22Rv1 (cell line): ENCODE data around the gene MYO15B.

Experiments used
- H3K27ac ChIP-seq: fragments of 450-650 bp; 2 replicates; pipeline ENCODE4 v1.5.1; 2017
- CTCF ChIP-seq: fragments of 450-650 bp; IDR thresholded peaks from 2 replicates; pipeline ENCODE4 v1.5.1; 2017; ENCODE audit warnings: mild to moderate bottlenecking
- ZFX ChIP-seq: fragments of 450-650 bp; IDR thresholded peaks from 2 replicates; pipeline ENCODE4 v1.6.1; 2017; ENCODE audit warnings: antibody characterized with exemption, borderline replicate concordance

Gene MYO15B

GRCh38 chr17:75546181-75546580 lies 41.4 kb upstream of the MYO15B start:
- no peak overlapping the region for H3K27ac ChIP-seq
- TF ChIP-seq CTCF (no peak), ZFX (no peak)

- TF ChIP-seq ZFX (no peak), CTCF (no peak)
- peak overlapping the region; percentile 100 for H3K27ac ChIP-seq
These were observed 40.5 kb upstream of the MYO15B start for GRCh38 chr17:75547091-75547490.

- TF ChIP-seq ZFX = no peak
- TF ChIP-seq CTCF = no peak
- H3K27ac ChIP-seq = peak overlapping the region; percentile 100
These were observed 38.8 kb upstream of the MYO15B start for GRCh38 chr17:75548813-75549212.

- TF ChIP-seq ZFX (no peak), CTCF (no peak)
- H3K27ac ChIP-seq = peak overlapping the region; percentile 100
These were observed 38.1 kb upstream of the MYO15B start for GRCh38 chr17:75549246-75550138.

GRCh38 chr17:75550139-75550465 lies 37.5 kb upstream of the MYO15B start:
- TF ChIP-seq ZFX (no peak), CTCF (no peak)
- H3K27ac ChIP-seq = peak overlapping the region; percentile 100

GRCh38 chr17:75551266-75551665 lies 36.3 kb upstream of the MYO15B start:
- H3K27ac ChIP-seq = peak overlapping the region; percentile 100
- TF ChIP-seq ZFX (no peak), CTCF (no peak)

GRCh38 chr17:75552425-75553294 lies 34.9 kb upstream of the MYO15B start:
- peak overlapping the region; percentile 100; the same call in 1 of the 2 replicates for H3K27ac ChIP-seq
- TF ChIP-seq ZFX (no peak), CTCF (no peak)
